ENCODE data around the gene ALPL. TPM values are rescaled to one million over a fixed set of nuclear protein-coding genes. Genes with fewer than 3 reads are reported as not detected.

The ALPL gene
- total RNA-seq, 1 experiment from 2014 or later: 84.8 TPM

GRCh38 chr1:21553116-21553926 lies 44.1 kb downstream of the ALPL start:
- WGBS (ENCODE audit: extremely low coverage, insufficient read length, low lambda C conversion rate): no CpG with 5 or more reads among the region's 8 CpGs
- Histone ChIP-seq H3K4me2 (ENCODE audit: insufficient read depth, insufficient read length, low read length) (no peak overlapping the region), H3K14ac (ENCODE audit: insufficient read depth, low read length) (no peak overlapping the region), H3K9ac (ENCODE audit: extremely low read depth, insufficient read length, low read length) (no peak overlapping the region), H3K4me1 (ENCODE audit: insufficient read depth, low read length) (peaks cover 2% of the 10 kb centered on the region; the same call in 1 of the 2 replicates), H3K4ac (ENCODE audit: low read depth, low read length) (no peak overlapping the region), H4K91ac (ENCODE audit: insufficient read length, low read depth, low read length) (no peak overlapping the region), H3K23ac (ENCODE audit: insufficient read length, low read depth, low read length) (no peak overlapping the region), H3K79me2 (ENCODE audit: insufficient read depth, low read length) (no peaks in the 10 kb centered on the region), H3K56ac (ENCODE audit: insufficient read length, low read depth, low read length) (no peak overlapping the region), H2BK120ac (ENCODE audit: low read depth, low read length, poor library complexity, severe bottlenecking) (no peak overlapping the region), H2BK15ac (ENCODE audit: low read depth, low read length) (no peak overlapping the region), H4K20me1 (ENCODE audit: control insufficient read depth, insufficient read depth, insufficient read length) (no peaks in the 10 kb centered on the region), H2BK20ac (ENCODE audit: low read depth, low read length, poor library complexity, severe bottlenecking) (no peak overlapping the region), H3K9me3 (ENCODE audit: control insufficient read depth, low read depth, low read length) (no peaks in the 10 kb centered on the region), H3K27me3 (ENCODE audit: insufficient read depth, low read length) (no peaks in the 10 kb centered on the region), H3K79me1 (ENCODE audit: insufficient read depth, low read depth, low read length, poor library complexity, severe bottlenecking) (no peaks in the 10 kb centered on the region), H4K5ac (ENCODE audit: insufficient read length, low read depth, low read length) (no peak overlapping the region), H2BK5ac (ENCODE audit: insufficient read length, low read length) (no peak overlapping the region), H3K27ac (ENCODE audit: insufficient read length, low read depth, low read length) (no peak overlapping the region), H3K18ac (ENCODE audit: insufficient read length, low read depth, low read length) (no peak overlapping the region), H2AK5ac (ENCODE audit: insufficient read length, low read length) (no peak overlapping the region), H3K23me2 (ENCODE audit: insufficient read length, low read depth, low read length, poor library complexity, severe bottlenecking) (no peaks in the 10 kb centered on the region), H3T11ph (ENCODE audit: low read length) (no peak overlapping the region), H2BK12ac (ENCODE audit: insufficient read length, low read depth, low read length) (no peak overlapping the region), H2AFZ (ENCODE audit: low read length) (no peak overlapping the region), H4K8ac (replicated peaks; ENCODE audit: insufficient read length, low read depth, low read length) (no peak overlapping the region)
- H3K9me3 Mint-ChIP-seq: no peaks in the 10 kb centered on the region
- peaks cover 30 to 34% of the 10 kb centered on the region in 2 experiments for H3K4me1 Mint-ChIP-seq
- H3K4me3 Mint-ChIP-seq: no peak overlapping the region
- TF ChIP-seq, protein P1, sequence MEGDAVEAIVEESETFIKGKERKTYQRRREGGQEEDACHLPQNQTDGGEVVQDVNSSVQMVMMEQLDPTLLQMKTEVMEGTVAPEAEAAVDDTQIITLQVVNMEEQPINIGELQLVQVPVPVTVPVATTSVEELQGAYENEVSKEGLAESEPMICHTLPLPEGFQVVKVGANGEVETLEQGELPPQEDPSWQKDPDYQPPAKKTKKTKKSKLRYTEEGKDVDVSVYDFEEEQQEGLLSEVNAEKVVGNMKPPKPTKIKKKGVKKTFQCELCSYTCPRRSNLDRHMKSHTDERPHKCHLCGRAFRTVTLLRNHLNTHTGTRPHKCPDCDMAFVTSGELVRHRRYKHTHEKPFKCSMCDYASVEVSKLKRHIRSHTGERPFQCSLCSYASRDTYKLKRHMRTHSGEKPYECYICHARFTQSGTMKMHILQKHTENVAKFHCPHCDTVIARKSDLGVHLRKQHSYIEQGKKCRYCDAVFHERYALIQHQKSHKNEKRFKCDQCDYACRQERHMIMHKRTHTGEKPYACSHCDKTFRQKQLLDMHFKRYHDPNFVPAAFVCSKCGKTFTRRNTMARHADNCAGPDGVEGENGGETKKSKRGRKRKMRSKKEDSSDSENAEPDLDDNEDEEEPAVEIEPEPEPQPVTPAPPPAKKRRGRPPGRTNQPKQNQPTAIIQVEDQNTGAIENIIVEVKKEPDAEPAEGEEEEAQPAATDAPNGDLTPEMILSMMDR (conservative IDR thresholded peaks at IDR 0.05): no peak
- peak overlapping the region in 1 of 3 experiments; percentile 88; a peak in 3 of 7 replicates for H3K27ac Mint-ChIP-seq
- peaks cover 5 to 22% (median 8%) of the 10 kb centered on the region in 3 experiments; a peak in 6 of 7 replicates for H3K36me3 Mint-ChIP-seq (ENCODE audit: insufficient read depth in 1 of 3, low read depth in 3 of 3)
- no peaks in the 10 kb centered on the region for H3K27me3 Mint-ChIP-seq (ENCODE audit: low read depth)
- peak; percentile 41 for DNase-seq
